Stomach smooth muscle (tissue), 2 donors: ENCODE data around the gene TAF1L.
"Not testable (repeated sequence)": the region's sequence is repeated elsewhere in the genome, so short reads cannot be mapped to it uniquely, and the experiment has no call there.

Source experiments
- H3K27ac ChIP-seq: one replicate; pipeline ENCODE4 v1.7.0; 2013; ENCODE audit warnings: mild to moderate bottlenecking, low read length, inconsistent platforms
- H3K27me3 ChIP-seq, 2 donors: one replicate each; pipeline ENCODE4 v1.7.0; 2013; ENCODE audit warnings: low read length in 2 of 2; ENCODE audit not compliant: insufficient read depth in 2 of 2, control insufficient read depth in 1 of 2
- H3K36me3 ChIP-seq, 2 donors: one replicate each; pipeline ENCODE4 v1.7.0; 2013; ENCODE audit warnings: low read length in 2 of 2; ENCODE audit not compliant: control insufficient read depth in 2 of 2, insufficient read depth in 2 of 2
- H3K4me1 ChIP-seq: one replicate; pipeline ENCODE4 v1.7.0; 2013; ENCODE audit warnings: low read length; ENCODE audit not compliant: control insufficient read depth, insufficient read depth
- H3K4me3 ChIP-seq, 2 donors: one replicate each; pipeline ENCODE4 v1.7.0; 2013; ENCODE audit warnings: low read length in 2 of 2
- H3K9ac ChIP-seq, 2 donors: one replicate each; pipeline ENCODE4 v1.7.0; 2013; ENCODE audit warnings: low read length in 2 of 2, mild to moderate bottlenecking in 1 of 2
- H3K9me3 ChIP-seq, 2 donors: one replicate each; pipeline ENCODE4 v1.7.0; 2013; ENCODE audit warnings: low read length in 2 of 2; ENCODE audit not compliant: control insufficient read depth in 2 of 2
- donor health status: healthy.
- donor health status: Pancreatic carcinoma.

Gene TAF1L

GRCh38 chr9:32631991-32632390 lies 3.5 kb downstream of the TAF1L start:
- Histone ChIP-seq H3K4me1 (no peaks in the 10 kb centered on the region), H3K9me3 (no peaks in the 10 kb centered on the region), H3K27me3 (no peaks in the 10 kb centered on the region), H3K4me3 (no peak overlapping the region), H3K9ac (no peak overlapping the region), H3K27ac (no peak overlapping the region), H3K36me3 (no peaks in the 10 kb centered on the region)

- no peaks in the 10 kb centered on the region for H3K9me3 ChIP-seq
- no peak overlapping the region for H3K4me3 ChIP-seq
- H3K27me3 ChIP-seq: no peaks in the 10 kb centered on the region
- H3K4me1 ChIP-seq: no peaks in the 10 kb centered on the region
- no peak overlapping the region for H3K27ac ChIP-seq
- no peaks in the 10 kb centered on the region for H3K36me3 ChIP-seq
- H3K9ac ChIP-seq: no peak overlapping the region
These were observed 8.0 kb downstream of the TAF1L start for GRCh38 chr9:32627394-32627954.

GRCh38 chr9:32625320-32625719 lies 10.1 kb downstream of the TAF1L start:
- H3K36me3 ChIP-seq: no peaks in the 10 kb centered on the region
- no peaks in the 10 kb centered on the region for H3K27me3 ChIP-seq
- no peak overlapping the region for H3K4me3 ChIP-seq
- no peaks in the 10 kb centered on the region for H3K9me3 ChIP-seq
- no peak overlapping the region for H3K9ac ChIP-seq
- H3K27ac ChIP-seq: no peak overlapping the region
- H3K4me1 ChIP-seq: no peaks in the 10 kb centered on the region

- Histone ChIP-seq H3K27me3 (no peaks in the 10 kb centered on the region), H3K9ac (no peak overlapping the region), H3K4me1 (no peaks in the 10 kb centered on the region), H3K4me3 (no peak overlapping the region), H3K9me3 (no peaks in the 10 kb centered on the region), H3K27ac (no peak overlapping the region), H3K36me3 (no peaks in the 10 kb centered on the region)
These were observed 12.5 kb downstream of the TAF1L start for GRCh38 chr9:32622948-32623347.

GRCh38 chr9:32618261-32618660 lies 17.2 kb downstream of the TAF1L start:
- H3K36me3 ChIP-seq: no peaks in the 10 kb centered on the region
- peaks cover 0 to 2% of the 10 kb centered on the region in 2 donors for H3K27me3 ChIP-seq
- H3K27ac ChIP-seq: no peak overlapping the region
- H3K4me3 ChIP-seq: no peak overlapping the region
- H3K4me1 ChIP-seq: no peaks in the 10 kb centered on the region
- no peak overlapping the region for H3K9ac ChIP-seq
- H3K9me3 ChIP-seq: no peaks in the 10 kb centered on the region

GRCh38 chr9:32606811-32607210 lies 28.7 kb downstream of the TAF1L start:
- Histone ChIP-seq H3K4me3 (no peak overlapping the region), H3K36me3 (no peaks in the 10 kb centered on the region), H3K9me3 (peaks cover 0 to 2% of the 10 kb centered on the region in 2 donors), H3K27ac (no peak overlapping the region), H3K27me3 (no peaks in the 10 kb centered on the region), H3K9ac (no peak overlapping the region), H3K4me1 (no peaks in the 10 kb centered on the region)

- Histone ChIP-seq H3K27me3 (no peaks in the 10 kb centered on the region), H3K4me3 (no peak overlapping the region), H3K36me3 (no peaks in the 10 kb centered on the region), H3K9me3 (peaks cover 0 to 2% of the 10 kb centered on the region in 2 donors), H3K4me1 (no peaks in the 10 kb centered on the region), H3K27ac (no peak overlapping the region), H3K9ac (no peak overlapping the region)
These were observed 31.3 kb downstream of the TAF1L start for GRCh38 chr9:32603914-32604852.

GRCh38 chr9:32599021-32599420 lies 36.4 kb downstream of the TAF1L start:
- H3K27me3 ChIP-seq, H3K27ac ChIP-seq, H3K4me1 ChIP-seq, H3K36me3 ChIP-seq, H3K4me3 ChIP-seq, H3K9ac ChIP-seq, H3K9me3 ChIP-seq: not testable (repeated sequence)

- Histone ChIP-seq H3K4me1 (no peaks in the 10 kb centered on the region), H3K36me3 (no peaks in the 10 kb centered on the region), H3K27ac (no peak overlapping the region), H3K27me3 (no peaks in the 10 kb centered on the region), H3K4me3 (no peak overlapping the region), H3K9ac (no peak overlapping the region), H3K9me3 (no peaks in the 10 kb centered on the region)
These were observed 38.5 kb downstream of the TAF1L start for GRCh38 chr9:32596936-32597335.

GRCh38 chr9:32596096-32596865 lies 39.2 kb downstream of the TAF1L start:
- Histone ChIP-seq H3K9me3 (no peaks in the 10 kb centered on the region), H3K4me3 (no peak overlapping the region), H3K4me1 (no peaks in the 10 kb centered on the region), H3K9ac (no peak overlapping the region), H3K27ac (no peak overlapping the region), H3K36me3 (no peaks in the 10 kb centered on the region), H3K27me3 (no peaks in the 10 kb centered on the region)
